CD4-positive, alpha-beta T cell (primary cell): ENCODE data around the gene C10orf71. TPM values are rescaled to one million over a fixed set of nuclear protein-coding genes. Genes with fewer than 3 reads are reported as not detected.

Source experiments
- ATAC-seq: fragments of 200-7000 bp; cut with Tn5 transposase; one replicate; pipeline ENCODE4 v1.10.0; 2022; ENCODE audit warnings: mild to moderate bottlenecking; ENCODE audit not compliant: poor library complexity
- CTCF ChIA-PET: fragments of 350-600 bp; sonication (Branson Sonifier 250); formaldehyde crosslinking; loops from one replicate; lab custom pipeline; 2021; ENCODE audit warnings: antibody characterized with exemption, inconsistent platforms; lab: Charles Lee
- POLR2A ChIA-PET: fragments of 350-600 bp; sonication (Branson Sonifier 250); formaldehyde crosslinking; loops from one replicate; lab custom pipeline; 2021; ENCODE audit warnings: antibody characterized with exemption, inconsistent platforms; lab: Charles Lee
- DNase-seq, 14 experiments: peaks; one replicate each; pipeline ENCODE4 v3.0.0-alpha.2; 2013 to 2020; ENCODE audit warnings: mixed read lengths in 2 of 14
- H3K27ac ChIP-seq, 2 donors: one replicate each; pipeline versions ENCODE4 v1.5.1 to v1.7.0; 2013; ENCODE audit warnings: low read length in 2 of 2, low read depth in 1 of 2, mild to moderate bottlenecking in 1 of 2
- H3K27me3 ChIP-seq, 2 experiments: 1 replicate in 1 of 2; 2 replicates in 1 of 2; pipeline versions ENCODE4 v1.6.1 to v1.7.0; 2013; ENCODE audit warnings: low read length in 2 of 2, control low read depth in 1 of 2, mild to moderate bottlenecking in 1 of 2, moderate library complexity in 1 of 2; ENCODE audit not compliant: insufficient read depth in 2 of 2, control insufficient read depth in 1 of 2
- H3K36me3 ChIP-seq: one replicate; pipeline ENCODE4 v1.6.1; 2013; ENCODE audit warnings: low read length, control low read depth; ENCODE audit not compliant: insufficient read depth
- H3K4me1 ChIP-seq: one replicate; pipeline ENCODE4 v1.6.1; 2013; ENCODE audit warnings: low read length, control low read depth; ENCODE audit not compliant: insufficient read depth
- H3K4me3 ChIP-seq: one replicate; pipeline ENCODE4 v1.5.1; 2013; ENCODE audit warnings: mild to moderate bottlenecking, low read length, moderate library complexity
- H3K9me3 ChIP-seq, 2 experiments: 1 replicate in 1 of 2; 2 replicates in 1 of 2; pipeline versions ENCODE4 v1.6.1 to v1.7.0; 2013; ENCODE audit warnings: low read length in 2 of 2, mild to moderate bottlenecking in 2 of 2, control low read depth in 1 of 2, moderate library complexity in 1 of 2; ENCODE audit not compliant: control insufficient read depth in 1 of 2, insufficient read depth in 1 of 2
- H3K27ac Mint-ChIP-seq: one replicate; pipeline ENCODE4 v1.8.0; 2020; ENCODE audit warnings: mixed read lengths
- H3K27me3 Mint-ChIP-seq: one replicate; pipeline ENCODE4 v1.8.0; 2021; ENCODE audit warnings: mixed read lengths
- H3K36me3 Mint-ChIP-seq: one replicate; pipeline ENCODE4 v1.8.0; 2021; ENCODE audit warnings: low read depth, mixed read lengths
- H3K4me1 Mint-ChIP-seq: one replicate; pipeline ENCODE4 v1.8.0; 2021; ENCODE audit warnings: low read depth, mixed read lengths
- H3K4me3 Mint-ChIP-seq: one replicate; pipeline ENCODE4 v1.8.0; 2020; ENCODE audit warnings: mild to moderate bottlenecking, mixed read lengths
- H3K9me3 Mint-ChIP-seq: one replicate; pipeline ENCODE4 v1.8.0; 2020; ENCODE audit warnings: mixed read lengths
- intact Hi-C, 2 experiments: fragments of 100-400 bp; cut with DNase I in 1 of 2; cut with micrococcal nuclease in 1 of 2; formaldehyde crosslinking; loops; one replicate each; pipeline versions ENCODE4 v1.15.1 to v1.9.0; 2023 to 2025; cut with DNase I, micrococcal nuclease
- total RNA-seq, 174 experiments: library from RNA in 2 of 174; stranded (reverse) in 2 of 174; gene quantifications; one replicate each; pipeline ENCODE4 v1.2.3 and lab custom pipeline; 2021 to 2026
- TF ChIP-seq, protein P1 (sequence below): fragments of 200-600 bp; IDR thresholded peaks from one replicate; pipeline ENCODE4 v1.8.0; 2022; ENCODE audit warnings: antibody characterized with exemption, mild to moderate bottlenecking

Gene C10orf71
- total RNA-seq, 2 experiments from 2014 or later: not detected

GRCh38 chr10:49367600-49367999 is 68.6 kb downstream of the C10orf71 start:
- H3K9me3 Mint-ChIP-seq: no peaks in the 10 kb centered on the region
- no peaks in the 10 kb centered on the region for H3K36me3 Mint-ChIP-seq
- DNase-seq: no peak
- TF ChIP-seq, protein P1, sequence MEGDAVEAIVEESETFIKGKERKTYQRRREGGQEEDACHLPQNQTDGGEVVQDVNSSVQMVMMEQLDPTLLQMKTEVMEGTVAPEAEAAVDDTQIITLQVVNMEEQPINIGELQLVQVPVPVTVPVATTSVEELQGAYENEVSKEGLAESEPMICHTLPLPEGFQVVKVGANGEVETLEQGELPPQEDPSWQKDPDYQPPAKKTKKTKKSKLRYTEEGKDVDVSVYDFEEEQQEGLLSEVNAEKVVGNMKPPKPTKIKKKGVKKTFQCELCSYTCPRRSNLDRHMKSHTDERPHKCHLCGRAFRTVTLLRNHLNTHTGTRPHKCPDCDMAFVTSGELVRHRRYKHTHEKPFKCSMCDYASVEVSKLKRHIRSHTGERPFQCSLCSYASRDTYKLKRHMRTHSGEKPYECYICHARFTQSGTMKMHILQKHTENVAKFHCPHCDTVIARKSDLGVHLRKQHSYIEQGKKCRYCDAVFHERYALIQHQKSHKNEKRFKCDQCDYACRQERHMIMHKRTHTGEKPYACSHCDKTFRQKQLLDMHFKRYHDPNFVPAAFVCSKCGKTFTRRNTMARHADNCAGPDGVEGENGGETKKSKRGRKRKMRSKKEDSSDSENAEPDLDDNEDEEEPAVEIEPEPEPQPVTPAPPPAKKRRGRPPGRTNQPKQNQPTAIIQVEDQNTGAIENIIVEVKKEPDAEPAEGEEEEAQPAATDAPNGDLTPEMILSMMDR: no peak
- Histone ChIP-seq H3K9me3 (no peaks in the 10 kb centered on the region), H3K36me3 (no peaks in the 10 kb centered on the region), H3K27me3 (peaks cover 0 to 2% of the 10 kb centered on the region in 2 experiments), H3K4me1 (no peaks in the 10 kb centered on the region), H3K27ac (no peak overlapping the region), H3K4me3 (no peak overlapping the region)
- H3K27ac Mint-ChIP-seq: no peak overlapping the region
- no peaks in the 10 kb centered on the region for H3K4me1 Mint-ChIP-seq
- ChIA-PET POLR2A (no interaction called here), CTCF (no interaction called here)
- no peak for ATAC-seq
- no peaks in the 10 kb centered on the region for H3K27me3 Mint-ChIP-seq
- intact Hi-C loops: no loop called here
- H3K4me3 Mint-ChIP-seq: no peak overlapping the region

DNA sequence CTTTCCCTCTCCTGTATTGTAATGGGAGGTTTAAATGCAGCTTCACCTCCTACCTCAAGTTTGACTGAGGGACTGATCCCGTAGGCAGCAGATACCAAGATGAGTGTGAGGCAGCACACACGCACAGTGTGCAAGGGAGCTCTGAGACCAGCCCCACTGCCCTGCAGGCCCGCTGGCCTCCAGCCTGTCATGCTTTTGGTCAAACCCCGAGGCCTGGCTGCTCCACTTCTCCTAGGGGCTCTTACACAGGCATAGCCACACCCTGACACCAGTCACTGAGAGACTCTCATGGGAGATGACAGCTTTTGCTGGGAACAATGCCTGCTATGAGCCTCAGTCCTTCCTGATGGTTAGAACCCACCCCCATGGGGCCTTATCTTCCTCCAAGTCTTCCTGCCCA is 69.3 kb downstream of the C10orf71 start:
- H3K4me1 Mint-ChIP-seq: no peaks in the 10 kb centered on the region
- intact Hi-C loops: no loop called here
- TF ChIP-seq, protein P1: no peak
- Histone ChIP-seq H3K27me3 (peaks cover 0 to 2% of the 10 kb centered on the region in 2 experiments), H3K4me1 (no peaks in the 10 kb centered on the region), H3K4me3 (no peak overlapping the region), H3K27ac (no peak overlapping the region), H3K36me3 (no peaks in the 10 kb centered on the region), H3K9me3 (no peaks in the 10 kb centered on the region)
- no peak overlapping the region for H3K4me3 Mint-ChIP-seq
- no peak overlapping the region for H3K27ac Mint-ChIP-seq
- H3K36me3 Mint-ChIP-seq: no peaks in the 10 kb centered on the region
- no peaks in the 10 kb centered on the region for H3K27me3 Mint-ChIP-seq
- ChIA-PET CTCF (no interaction called here), POLR2A (no interaction called here)
- no peaks in the 10 kb centered on the region for H3K9me3 Mint-ChIP-seq
- ATAC-seq (no peak), DNase-seq (no peak)

DNA sequence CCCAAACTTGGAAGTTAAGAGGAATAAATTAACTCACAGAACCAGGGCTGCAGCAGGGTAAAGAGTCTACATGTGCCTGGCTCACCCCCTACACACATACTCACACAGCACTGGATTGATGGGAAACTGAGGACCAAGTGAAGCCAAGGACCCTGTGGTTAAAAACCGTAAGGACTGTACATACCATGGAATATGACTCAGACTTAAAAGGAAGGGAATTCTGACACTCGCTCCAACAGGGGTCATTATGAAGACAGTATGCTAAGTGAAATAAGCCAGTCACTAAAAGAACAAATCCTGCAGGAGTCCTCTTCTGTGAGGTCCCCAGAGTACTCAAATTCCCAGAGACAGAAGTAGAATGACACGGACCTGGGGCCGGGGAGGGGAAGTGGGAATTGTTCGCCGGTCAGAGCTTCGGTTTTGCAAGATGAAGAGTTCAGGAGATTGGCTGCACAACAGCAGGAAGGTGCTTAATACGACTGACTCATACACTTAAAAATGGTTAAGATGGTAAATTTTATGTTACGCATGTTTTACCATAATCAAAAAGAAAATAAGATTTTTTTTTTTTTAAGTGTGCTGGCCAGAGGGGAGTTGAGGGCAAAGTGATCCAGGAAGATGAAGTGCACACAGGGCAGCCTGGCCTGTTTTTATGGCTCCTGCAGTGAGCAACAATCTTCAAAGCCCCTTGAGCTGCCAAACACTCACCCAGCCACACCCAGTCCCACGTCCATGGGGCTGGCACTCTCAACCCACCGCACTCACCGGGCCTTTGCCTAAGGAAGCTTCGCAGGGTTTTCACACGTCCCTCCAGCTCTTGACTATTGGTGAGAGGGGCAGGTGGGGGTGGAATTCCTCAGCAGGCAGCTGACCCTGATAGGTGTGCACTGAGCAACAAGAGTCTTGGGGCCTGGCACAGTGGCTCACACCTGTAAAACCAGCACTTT is 70.5 kb downstream of the C10orf71 start:
- H3K36me3 ChIP-seq: no peaks in the 10 kb centered on the region
- no peak overlapping the region for H3K27ac Mint-ChIP-seq
- H3K27me3 Mint-ChIP-seq: no peaks in the 10 kb centered on the region
- CTCF ChIA-PET: no interaction called here
- H3K4me1 Mint-ChIP-seq: no peaks in the 10 kb centered on the region
- no peaks in the 10 kb centered on the region for H3K9me3 ChIP-seq
- no peak overlapping the region for H3K4me3 ChIP-seq
- no peaks in the 10 kb centered on the region for H3K9me3 Mint-ChIP-seq
- no peaks in the 10 kb centered on the region for H3K4me1 ChIP-seq
- no peaks in the 10 kb centered on the region for H3K36me3 Mint-ChIP-seq
- DNase-seq: no peak
- POLR2A ChIA-PET: no interaction called here
- TF ChIP-seq, protein P1: no peak
- no peak for ATAC-seq
- H3K27me3 ChIP-seq: no peaks in the 10 kb centered on the region
- H3K4me3 Mint-ChIP-seq: no peak overlapping the region
- no peak overlapping the region for H3K27ac ChIP-seq
- intact Hi-C loops: no loop called here
